Measurements from ENCODE around the gene NEK1.
"Not testable (repeated sequence)": the region's sequence is repeated elsewhere in the genome, so short reads cannot be mapped to it uniquely, and the experiment has no call there.

Gene NEK1

DNA sequence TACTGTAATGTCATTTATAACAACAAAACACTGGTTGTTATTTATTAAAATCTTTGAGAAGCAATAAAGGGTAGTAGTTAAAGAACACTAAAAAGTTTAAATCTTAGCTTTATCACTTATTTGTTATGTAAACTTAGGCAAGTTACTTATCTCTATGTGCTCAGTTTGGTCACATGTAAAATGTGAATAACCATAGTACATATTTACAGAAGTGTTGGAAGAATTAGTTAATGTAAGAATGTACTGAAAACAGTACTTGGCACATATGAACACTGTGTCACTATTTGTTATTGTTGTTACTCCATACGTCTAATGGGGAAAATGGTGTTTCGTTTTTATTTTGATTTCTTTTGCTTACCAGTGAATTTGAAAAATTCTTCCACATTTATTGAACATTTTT, 9.1 kb downstream of the NEK1 start:
- no peak for DNase-seq (ENCODE audit: low read depth, low spot score)
- no peak overlapping the region for H3K27ac ChIP-seq

DNA sequence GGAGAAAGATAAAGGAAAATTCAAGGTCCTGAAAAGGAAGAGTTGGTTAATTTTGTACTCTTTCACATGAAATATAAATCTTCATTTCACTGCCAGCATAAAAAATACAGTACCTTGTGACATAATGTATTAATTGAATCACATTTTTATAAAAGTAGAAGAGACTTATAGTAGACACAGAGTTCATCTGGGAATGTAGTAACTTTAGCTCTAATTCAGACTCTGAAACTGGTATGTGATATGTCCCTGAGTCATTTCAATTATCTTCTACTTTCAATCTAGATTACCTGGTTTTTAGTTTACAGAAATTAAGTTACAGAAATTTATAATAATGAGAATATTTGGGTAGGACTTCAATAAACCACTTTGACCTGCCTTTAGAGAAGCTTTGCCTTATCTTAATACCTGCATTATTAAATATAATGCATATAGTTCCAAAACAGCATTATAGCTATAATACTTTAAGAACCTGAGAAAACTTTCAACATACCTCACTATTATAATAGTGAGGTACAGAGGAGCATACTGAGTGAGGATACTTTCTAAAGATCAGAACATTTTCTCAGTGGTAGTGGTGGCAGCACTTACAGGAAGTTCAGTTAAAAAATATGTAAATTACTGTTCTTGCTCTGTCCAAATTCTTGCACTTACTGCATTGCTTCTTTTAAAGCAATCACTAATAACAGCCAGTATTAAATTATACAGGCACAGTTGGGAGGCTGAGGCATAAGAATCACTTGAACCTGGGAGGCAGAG, 11.2 kb downstream of the NEK1 start:
- H3K27ac ChIP-seq = no peak overlapping the region
- no peak for DNase-seq (ENCODE audit: low read depth, low spot score)

DNA sequence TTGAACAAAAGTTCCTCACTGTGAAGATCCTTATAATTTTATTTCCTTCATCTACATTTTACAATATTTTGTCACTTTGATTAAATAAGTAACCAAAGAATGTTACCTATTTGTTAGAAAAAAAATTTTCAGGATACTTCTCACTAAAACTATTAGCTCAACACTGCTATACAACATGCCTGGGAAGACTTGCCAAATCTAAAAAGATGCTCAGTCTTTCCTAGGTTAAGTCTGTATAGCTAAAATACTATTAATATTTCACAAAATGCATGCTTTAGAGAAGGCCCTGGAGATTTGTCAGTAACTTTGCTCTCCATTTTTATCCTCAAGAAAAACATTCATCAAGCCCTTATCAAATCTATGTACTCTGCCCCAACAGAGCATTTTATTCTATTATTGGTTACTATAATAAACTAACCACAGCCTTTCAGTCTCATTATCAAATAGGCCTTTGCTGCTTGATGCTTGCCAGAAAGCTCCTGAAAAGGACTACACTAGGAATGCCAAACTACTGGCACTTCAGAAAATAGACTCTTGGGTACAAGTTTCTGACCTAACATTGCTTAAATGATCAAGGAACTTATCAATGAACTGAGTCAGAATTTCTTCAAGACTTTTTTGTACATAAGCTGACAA, 17.7 kb downstream of the NEK1 start:
- no peak for DNase-seq (ENCODE audit: low read depth, low spot score)
- no peak overlapping the region for H3K27ac ChIP-seq

DNA sequence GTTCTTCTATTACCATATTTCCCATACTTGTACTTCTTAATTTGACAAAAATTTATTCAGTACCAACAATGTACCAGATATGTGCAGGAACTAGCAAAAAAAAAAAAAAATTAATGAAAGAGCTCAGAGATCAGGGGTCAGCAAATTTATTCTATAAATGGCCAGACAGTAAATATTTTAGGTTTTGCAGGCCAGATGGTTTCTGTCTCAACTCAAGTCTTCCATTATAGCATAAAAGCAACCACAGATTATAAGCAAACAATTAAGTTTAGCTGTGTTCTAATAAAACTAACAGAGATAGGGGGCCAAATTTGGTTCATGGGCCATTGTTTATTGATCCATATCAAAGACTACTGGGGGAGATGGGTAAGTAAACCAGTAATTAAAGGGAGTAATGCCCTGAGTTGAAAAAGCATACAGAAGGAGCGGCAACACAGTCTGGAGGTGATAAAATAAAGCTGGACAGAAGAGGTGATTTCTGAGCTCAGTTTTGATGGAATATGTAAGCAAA, 19.3 kb downstream of the NEK1 start:
- no peak for DNase-seq (ENCODE audit: low read depth, low spot score)

DNA sequence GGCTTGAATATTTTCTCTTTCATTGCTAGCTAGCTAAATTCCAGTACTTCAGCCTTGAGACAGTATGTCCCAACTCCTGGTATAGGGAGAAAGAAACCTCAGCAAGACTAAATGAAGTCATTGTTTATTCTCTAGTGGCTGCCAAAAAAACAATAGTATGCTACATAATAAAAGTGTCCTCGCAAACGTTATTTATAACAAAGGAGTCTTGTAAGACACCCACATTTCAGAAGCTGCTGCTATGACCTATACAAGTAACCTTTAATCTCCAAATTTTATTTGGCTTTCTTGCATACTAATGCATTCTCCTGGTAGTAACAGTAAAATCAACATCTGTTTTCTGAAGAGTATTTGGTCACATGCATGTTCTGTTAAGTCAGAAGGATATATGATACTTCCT, 28.8 kb downstream of the NEK1 start:
- no peak overlapping the region for H3K27ac ChIP-seq
- no peak for DNase-seq (ENCODE audit: low read depth, low spot score)

More for the DNA sequence above, 19.3 kb downstream of the NEK1 start:
- no peak overlapping the region for H3K27ac ChIP-seq

DNA sequence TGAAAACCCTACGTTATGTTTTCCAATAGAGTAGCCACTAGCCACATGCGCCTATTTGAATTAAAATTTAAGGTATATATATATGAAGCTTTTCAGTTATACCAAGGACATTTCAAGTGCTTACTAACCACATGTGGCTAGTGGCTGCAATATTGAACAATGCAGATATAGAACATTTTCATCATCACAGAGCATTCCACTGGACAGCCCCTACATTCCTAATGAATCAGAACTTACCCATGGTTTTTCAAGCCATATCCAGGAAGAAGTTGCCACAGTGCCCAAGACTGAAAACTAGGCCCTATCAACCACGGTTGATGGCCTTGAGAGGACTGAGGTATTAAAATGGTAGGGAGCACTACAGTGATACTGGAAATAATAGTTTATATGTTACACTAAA, 29.7 kb downstream of the NEK1 start:
- H3K27ac ChIP-seq = no peak overlapping the region
- DNase-seq (ENCODE audit: low read depth, low spot score) = no peak

DNA sequence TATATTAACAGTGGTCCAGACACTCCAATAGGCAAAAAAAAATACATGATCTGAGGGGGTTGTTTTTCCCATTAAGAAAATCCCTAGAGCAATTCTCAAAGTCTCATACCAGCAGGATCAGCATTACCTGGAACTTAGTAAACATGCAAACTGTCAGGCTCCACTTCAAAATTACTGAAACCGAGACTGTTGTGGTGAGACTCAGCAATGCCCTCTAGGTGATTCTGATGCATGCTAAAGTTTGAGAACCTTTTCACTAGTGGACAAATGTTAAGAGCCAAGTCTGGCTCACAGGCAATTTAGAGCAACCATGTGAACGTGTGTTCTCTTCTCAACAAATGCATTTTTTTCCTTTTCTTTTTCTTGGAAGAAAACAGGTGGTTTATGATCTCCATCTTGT, 30.2 kb downstream of the NEK1 start:
- no peak for DNase-seq (ENCODE audit: low read depth, low spot score)
- H3K27ac ChIP-seq = no peak overlapping the region

DNA sequence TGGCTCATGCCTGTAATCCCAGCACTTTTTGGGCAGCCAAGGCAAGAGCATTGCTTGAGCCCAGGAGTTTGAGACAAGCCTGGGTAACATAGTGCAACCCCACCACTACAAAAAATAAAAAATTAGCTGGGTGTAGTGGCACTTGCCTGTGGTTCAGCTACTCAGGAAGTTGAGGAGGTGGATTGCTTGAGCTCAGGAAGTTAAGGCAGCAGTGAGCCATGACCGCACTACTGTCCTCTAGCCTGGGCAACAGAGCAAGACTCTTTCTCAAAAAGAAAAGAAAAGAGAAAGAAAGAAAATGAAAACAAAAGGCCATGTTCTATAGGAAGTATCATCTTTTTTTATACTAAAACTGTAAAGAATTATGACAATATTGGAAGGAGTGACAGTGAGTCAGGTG, 38.5 kb downstream of the NEK1 start:
- DNase-seq (ENCODE audit: low read depth, low spot score) = no peak
- no peak overlapping the region for H3K27ac ChIP-seq

DNA sequence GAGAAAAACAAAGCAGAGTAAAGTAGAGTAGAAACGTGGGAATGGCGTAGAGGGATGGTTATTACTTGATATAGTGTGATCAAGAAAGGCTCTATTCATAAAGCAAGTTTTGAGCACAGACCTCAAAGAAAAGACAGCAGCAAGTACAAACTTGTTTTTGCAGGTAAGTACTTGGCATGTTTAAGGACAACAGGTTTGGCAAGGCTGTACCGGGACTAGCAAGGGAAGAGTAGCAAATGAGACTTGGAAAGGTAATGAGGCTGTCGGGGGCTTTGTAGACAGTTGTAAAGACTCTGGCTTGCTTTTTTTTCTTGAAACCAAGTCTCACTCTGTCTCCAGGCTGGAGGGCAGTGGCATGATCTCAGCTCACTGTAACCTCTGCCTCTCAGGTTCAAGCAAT, 40.9 kb downstream of the NEK1 start:
- peak overlapping the region; percentile 22 for H3K27ac ChIP-seq
- DNase-seq (ENCODE audit: low read depth, low spot score) = peak; percentile 77

DNA sequence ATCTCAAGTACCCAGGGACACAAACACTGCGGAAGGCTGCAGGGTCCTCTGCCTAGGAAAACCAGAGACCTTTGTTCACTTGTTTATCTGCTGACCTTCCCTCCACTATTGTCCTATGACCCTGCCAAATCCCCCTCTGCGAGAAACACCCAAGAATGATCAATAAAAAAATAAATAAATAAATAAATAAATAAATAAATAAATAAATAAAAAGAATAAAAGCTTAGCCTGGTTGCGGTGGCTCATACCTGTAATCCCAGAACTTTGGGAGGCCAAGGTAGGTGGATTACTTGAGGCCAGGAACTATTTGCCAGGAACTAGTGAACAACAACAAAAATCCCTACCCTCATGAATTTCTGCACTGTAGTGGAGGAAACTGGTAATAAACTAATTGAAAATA, 41.4 kb downstream of the NEK1 start:
- DNase-seq (ENCODE audit: low read depth, low spot score) = not testable (repeated sequence)
- H3K27ac ChIP-seq = peak overlapping the region; percentile 22

DNA sequence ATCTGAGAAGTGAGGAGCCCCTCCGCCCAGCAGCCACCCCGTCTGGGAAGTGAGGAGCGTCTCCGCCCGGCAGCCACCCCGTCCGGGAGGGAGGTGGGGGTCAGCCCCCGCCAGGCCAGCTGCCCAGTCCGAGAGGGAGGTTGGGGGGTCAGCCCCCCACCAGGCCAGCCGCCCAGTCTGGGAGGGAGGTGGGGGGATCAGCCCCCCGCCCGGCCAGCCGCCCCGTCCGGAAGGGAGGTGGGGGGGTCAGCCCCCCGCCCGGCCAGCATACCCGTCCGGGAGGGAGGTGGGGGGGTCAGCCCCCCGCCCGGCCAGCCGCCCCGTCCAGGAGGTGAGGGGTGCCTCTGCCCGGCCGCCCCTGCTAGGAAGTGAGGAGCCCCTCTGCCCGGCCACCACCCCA, 42.1 kb downstream of the NEK1 start:
- H3K27ac ChIP-seq; DNase-seq (ENCODE audit: low read depth, low spot score): not testable (repeated sequence)

DNA sequence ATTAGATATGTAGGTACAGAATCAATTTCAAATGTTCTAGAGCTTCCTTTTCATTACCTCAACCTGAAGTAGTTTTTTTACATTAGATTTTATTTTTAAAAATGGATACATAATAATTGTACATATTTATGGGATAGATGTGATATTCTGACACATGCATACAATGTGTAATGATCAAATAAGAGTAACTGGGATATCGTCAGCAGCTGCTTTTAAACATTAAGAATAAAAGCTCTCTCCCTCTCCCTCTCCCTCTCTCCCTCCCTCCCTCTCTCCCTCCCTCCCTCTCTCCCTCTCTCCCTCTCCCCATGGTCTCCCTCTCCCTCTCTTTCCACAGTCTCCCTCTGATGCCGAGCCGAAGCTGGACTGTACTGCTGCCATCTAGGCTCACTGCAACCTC, 43.2 kb downstream of the NEK1 start:
- DNase-seq (ENCODE audit: low read depth, low spot score); H3K27ac ChIP-seq: not testable (repeated sequence)

DNA sequence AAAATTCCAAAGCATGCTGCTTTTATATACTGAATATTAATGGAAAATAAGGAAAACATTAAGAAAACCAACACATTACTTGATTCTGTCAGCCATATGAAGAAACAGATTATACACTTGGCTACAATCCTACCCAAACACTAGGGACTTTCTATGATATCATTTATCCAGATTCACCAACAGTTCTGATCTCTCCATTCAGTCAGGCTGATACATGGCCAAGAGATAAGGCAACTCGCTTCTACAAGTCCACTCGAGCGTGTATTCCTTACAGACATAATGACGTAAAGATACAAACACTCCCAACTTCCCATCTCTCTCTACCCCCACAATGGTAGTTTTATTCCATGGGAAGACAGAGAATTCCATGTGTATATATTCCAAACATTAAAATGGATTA, 44.5 kb downstream of the NEK1 start:
- H3K27ac ChIP-seq = no peak overlapping the region
- DNase-seq (ENCODE audit: low read depth, low spot score) = no peak

DNA sequence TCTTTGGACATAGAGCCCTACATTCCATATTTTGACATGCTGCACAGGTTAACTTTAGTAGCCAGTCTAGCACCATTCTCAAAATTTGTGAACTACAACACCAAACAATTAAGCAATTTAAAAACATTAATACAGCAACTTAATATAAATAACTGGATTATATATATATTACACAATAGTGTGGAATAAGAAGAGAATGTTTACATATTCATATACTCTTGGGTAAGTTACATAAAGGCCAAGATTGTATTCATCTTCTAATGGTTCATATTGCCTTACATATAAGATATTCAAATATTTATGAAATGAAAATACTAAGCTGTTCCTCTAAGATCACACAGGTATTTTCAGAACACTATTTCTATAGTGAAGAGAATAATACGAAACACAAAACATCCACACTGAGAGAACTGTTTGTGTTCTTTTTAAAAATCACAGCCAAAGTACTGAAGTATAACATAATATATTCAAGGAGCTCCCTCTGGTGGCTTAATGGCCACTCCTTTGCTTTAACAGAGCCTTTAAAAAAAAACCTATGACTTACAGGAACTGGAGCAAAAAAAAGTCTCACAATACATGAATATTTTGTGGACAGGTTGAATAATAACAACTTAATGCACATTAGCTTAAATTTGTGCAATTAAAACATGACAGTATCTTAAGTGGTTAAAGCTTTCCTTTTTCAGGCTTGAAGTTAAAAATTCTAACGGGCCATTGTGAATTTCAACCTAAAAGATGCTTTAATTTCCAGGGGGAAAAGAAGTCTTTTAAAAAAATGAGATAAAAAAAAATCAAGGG, 46.2 kb downstream of the NEK1 start:
- no peak overlapping the region for H3K27ac ChIP-seq
- no peak for DNase-seq (ENCODE audit: low read depth, low spot score)

DNA sequence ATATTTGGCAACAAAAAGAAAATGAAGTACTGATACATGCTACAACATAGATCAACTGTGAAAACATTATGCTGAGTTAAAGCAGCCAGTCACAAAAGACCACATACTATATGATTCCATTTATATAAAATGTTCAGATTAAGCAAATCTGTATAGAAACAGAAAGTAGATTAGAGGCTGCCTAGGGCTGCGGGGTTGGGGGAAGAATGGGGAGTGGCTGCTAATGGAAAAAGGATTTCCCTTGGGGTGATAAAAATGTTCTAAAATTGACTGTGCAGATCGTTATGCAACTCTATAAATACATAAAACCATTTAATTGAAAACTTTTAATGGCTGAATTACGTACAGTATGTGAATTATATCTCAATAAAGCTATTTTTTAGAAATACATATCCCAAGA, 46.8 kb downstream of the NEK1 start:
- no peak for DNase-seq (ENCODE audit: low read depth, low spot score)
- H3K27ac ChIP-seq = no peak overlapping the region

DNA sequence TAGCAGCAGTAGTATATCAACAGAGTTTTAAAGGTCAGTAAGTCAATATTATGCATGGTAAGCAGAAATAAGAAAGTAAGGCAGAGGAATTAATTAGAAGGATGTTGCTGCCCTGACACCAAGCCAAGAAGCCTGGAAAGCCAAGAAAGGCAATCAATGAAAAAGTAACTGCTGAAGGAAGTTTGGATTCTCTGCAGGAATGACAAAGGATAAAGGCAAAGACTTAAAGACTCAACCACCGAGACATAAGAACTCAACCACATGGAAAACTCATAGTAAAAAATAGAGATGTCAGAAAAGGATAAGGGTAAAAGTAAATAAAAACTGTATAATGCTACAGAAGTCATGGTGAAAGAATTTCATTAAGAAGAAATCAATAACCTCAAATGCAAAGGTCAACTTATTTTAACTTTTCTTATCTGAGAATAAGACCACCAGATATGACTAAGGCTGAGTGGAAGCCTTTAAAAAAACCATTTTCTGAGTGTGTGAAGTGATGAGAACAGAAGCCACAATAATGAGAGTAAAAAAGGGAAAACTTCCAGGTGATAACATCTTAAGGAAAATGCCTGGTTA, 55.2 kb downstream of the NEK1 start:
- no peak for DNase-seq (ENCODE audit: low read depth, low spot score)
- H3K27ac ChIP-seq = no peak overlapping the region

DNA sequence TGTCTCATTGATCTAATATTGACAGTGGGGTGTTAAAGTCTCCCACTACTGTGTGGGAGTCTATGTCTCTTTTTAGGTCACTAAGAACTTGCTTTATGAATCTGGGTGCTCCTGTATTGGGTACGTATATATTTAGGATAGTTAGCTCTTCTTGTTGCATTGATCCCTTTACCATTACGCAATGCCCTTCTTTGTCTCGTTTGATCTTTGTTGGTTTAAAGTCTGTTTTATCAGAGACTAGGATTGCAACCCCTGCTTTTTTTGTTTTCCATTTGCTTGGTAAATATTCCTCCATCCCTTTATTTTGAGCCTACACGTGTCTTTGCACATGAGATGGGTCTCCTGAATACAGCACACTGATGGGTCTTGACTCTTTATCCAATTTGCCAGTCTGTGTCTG, 65.8 kb downstream of the NEK1 start:
- not testable (repeated sequence) for DNase-seq (ENCODE audit: low read depth, low spot score); H3K27ac ChIP-seq

DNA sequence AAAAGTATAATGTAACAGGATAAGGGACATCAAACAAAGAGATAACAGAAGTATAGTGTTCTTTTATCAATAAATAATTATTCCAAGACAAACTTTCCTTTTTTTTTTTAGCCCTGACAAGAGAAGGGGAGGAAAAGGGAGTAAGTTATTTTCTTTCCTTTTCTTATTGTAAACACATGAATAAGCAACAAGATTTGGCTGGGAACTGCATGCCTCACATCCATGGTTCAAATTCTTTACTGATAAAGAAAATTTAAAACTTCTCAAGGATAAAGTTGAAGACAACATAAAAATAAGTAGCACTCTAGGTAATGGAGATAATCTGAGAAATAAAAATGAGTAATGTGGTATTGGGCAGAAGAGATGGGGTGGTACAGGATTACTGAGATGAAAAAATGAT, 71.6 kb downstream of the NEK1 start:
- DNase-seq (ENCODE audit: low read depth, low spot score) = no peak
- H3K27ac ChIP-seq = no peak overlapping the region

DNA sequence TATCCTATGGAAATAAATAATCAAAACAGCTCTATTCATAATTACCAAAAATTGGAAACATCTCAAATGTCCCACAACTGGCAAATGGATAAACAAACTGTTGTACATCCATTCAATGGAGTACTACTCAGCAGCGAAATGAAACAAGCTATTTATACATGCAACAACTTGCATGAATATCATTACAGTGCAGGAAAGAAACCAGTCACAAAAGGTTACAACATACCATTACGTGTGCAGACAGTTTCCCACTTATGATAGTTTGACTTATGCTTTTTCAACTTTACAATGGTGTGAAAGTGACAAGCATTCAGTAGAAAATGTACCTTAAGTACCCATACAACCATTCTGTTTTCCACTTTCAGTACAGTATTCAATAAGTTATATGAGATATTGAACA, 82.3 kb downstream of the NEK1 start:
- no peak overlapping the region for H3K27ac ChIP-seq
- DNase-seq (ENCODE audit: low read depth, low spot score) = peak; percentile 29

DNA sequence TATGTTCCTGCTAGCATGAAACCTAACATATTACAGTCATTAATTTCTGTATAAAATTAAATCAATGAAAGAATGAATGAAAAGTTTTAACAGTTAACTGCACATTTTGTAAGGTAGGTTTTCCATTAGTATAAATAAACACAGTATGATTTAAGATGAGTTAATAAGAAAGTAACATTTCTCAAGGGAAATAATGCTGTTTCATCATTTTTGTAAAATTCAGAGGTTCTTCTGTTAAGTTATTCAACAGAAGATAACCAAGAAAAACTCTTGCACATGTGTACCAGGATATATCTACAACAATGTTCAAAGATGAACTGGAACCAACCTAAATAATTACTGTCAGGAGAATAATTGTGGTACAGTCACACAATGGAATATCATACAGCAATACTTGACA, 88.6 kb downstream of the NEK1 start:
- DNase-seq (ENCODE audit: low read depth, low spot score) = no peak
- H3K27ac ChIP-seq = no peak overlapping the region

DNA sequence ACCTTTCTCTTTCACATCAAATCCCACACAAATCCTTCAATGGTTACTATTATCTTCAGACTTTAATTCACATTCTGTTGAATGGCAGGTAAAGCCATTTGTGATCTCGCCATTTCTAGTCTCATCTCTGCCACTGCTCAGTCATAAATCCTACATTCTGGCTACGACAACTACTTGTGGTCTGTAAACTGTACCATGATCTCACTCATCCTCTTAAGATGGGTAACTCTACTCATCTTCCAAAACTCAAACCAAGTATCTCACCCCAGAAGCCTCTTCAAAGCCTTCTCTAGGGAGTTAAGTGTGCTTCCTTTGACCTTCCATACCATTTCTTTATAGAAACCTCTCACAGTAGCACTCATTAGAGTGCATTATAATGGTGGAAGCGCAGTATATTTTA, 101.8 kb downstream of the NEK1 start:
- H3K27ac ChIP-seq = no peak overlapping the region
- DNase-seq (ENCODE audit: low read depth, low spot score) = no peak

All from epithelial cell of prostate (primary cell).